ENCODE data around the gene MAP4K4. TPM values are rescaled to one million over a fixed set of nuclear protein-coding genes. Genes with fewer than 3 reads are reported as not detected.
"Not testable (repeated sequence)": the region's sequence is repeated elsewhere in the genome, so short reads cannot be mapped to it uniquely, and the experiment has no call there.

Gene MAP4K4
- total RNA-seq, 1 donor from 2014 or later = 175 TPM

- Mint-ChIP-seq H3K4me1 (no peaks in the 10 kb centered on the region), H3K4me3 (no peak overlapping the region), H3K27me3 (ENCODE audit: low read depth) (no peaks in the 10 kb centered on the region), H3K36me3 (no peaks in the 10 kb centered on the region), H3K9me3 (peaks cover 21% of the 10 kb centered on the region), H3K27ac (no peak overlapping the region)
- no peak for TF ChIP-seq CTCF (IDR thresholded peaks at IDR 0.05; ENCODE audit: unreplicated experiment)
- DNase-seq (ENCODE audit: low spot score in 2 of 2, unreplicated experiment in 2 of 2) = no peak
These were observed 208.3 kb downstream of the MAP4K4 start for GRCh38 chr2:101905746-101906336.

- Mint-ChIP-seq H3K27ac (no peak overlapping the region), H3K27me3 (ENCODE audit: low read depth) (no peaks in the 10 kb centered on the region), H3K4me1 (no peaks in the 10 kb centered on the region), H3K9me3 (peaks cover 22% of the 10 kb centered on the region), H3K36me3 (no peaks in the 10 kb centered on the region), H3K4me3 (no peak overlapping the region)
- DNase-seq (ENCODE audit: low spot score in 2 of 2, unreplicated experiment in 2 of 2) = no peak
- no peak for TF ChIP-seq CTCF (IDR thresholded peaks at IDR 0.05; ENCODE audit: unreplicated experiment)
These were observed 212.3 kb downstream of the MAP4K4 start for GRCh38 chr2:101909760-101910159.

- no peak overlapping the region for H3K4me3 Mint-ChIP-seq
- no peaks in the 10 kb centered on the region for H3K27me3 Mint-ChIP-seq (ENCODE audit: low read depth)
- no peaks in the 10 kb centered on the region for H3K36me3 Mint-ChIP-seq
- H3K9me3 Mint-ChIP-seq = peaks cover 18% of the 10 kb centered on the region
- H3K4me1 Mint-ChIP-seq = peaks cover 6% of the 10 kb centered on the region
- DNase-seq (ENCODE audit: low spot score in 2 of 2, unreplicated experiment in 2 of 2) = no peak
- TF ChIP-seq CTCF (IDR thresholded peaks at IDR 0.05; ENCODE audit: unreplicated experiment) = no peak
- H3K27ac Mint-ChIP-seq = no peak overlapping the region
These were observed 215.0 kb downstream of the MAP4K4 start for GRCh38 chr2:101912545-101912944.

- no peak for DNase-seq (ENCODE audit: low spot score in 2 of 2, unreplicated experiment in 2 of 2)
- Mint-ChIP-seq H3K4me1 (no peaks in the 10 kb centered on the region), H3K27ac (no peak overlapping the region), H3K4me3 (no peak overlapping the region), H3K36me3 (peaks cover 6% of the 10 kb centered on the region), H3K9me3 (peaks cover 24% of the 10 kb centered on the region), H3K27me3 (ENCODE audit: low read depth) (no peaks in the 10 kb centered on the region)
- TF ChIP-seq CTCF (IDR thresholded peaks at IDR 0.05; ENCODE audit: unreplicated experiment) = no peak
These were observed 223.9 kb downstream of the MAP4K4 start for GRCh38 chr2:101921319-101921952.

- peaks cover 29% of the 10 kb centered on the region for H3K9me3 Mint-ChIP-seq
- no peaks in the 10 kb centered on the region for H3K4me1 Mint-ChIP-seq
- peaks cover 6% of the 10 kb centered on the region for H3K36me3 Mint-ChIP-seq
- no peak for TF ChIP-seq CTCF (IDR thresholded peaks at IDR 0.05; ENCODE audit: unreplicated experiment)
- no peak overlapping the region for H3K27ac Mint-ChIP-seq
- no peak overlapping the region for H3K4me3 Mint-ChIP-seq
- no peak for DNase-seq (ENCODE audit: low spot score in 2 of 2, unreplicated experiment in 2 of 2)
- H3K27me3 Mint-ChIP-seq (ENCODE audit: low read depth) = no peaks in the 10 kb centered on the region
These were observed 224.4 kb downstream of the MAP4K4 start for GRCh38 chr2:101921953-101922325.

GRCh38 chr2:101924311-101924710 lies 226.8 kb downstream of the MAP4K4 start:
- not testable (repeated sequence) for DNase-seq (ENCODE audit: low spot score in 2 of 2, unreplicated experiment in 2 of 2); H3K27me3 Mint-ChIP-seq (ENCODE audit: low read depth); H3K4me1 Mint-ChIP-seq; H3K4me3 Mint-ChIP-seq; H3K27ac Mint-ChIP-seq; H3K36me3 Mint-ChIP-seq
- peaks cover 36% of the 10 kb centered on the region for H3K9me3 Mint-ChIP-seq

All from mesothelial cell of epicardium (in vitro differentiated cells).